Left lobe of liver (tissue), 2 donors: Measurements from ENCODE around the gene GPATCH8. TPM values are rescaled to one million over a fixed set of nuclear protein-coding genes. Genes with fewer than 3 reads are reported as not detected.

Source experiments
- ATAC-seq: fragments of 200-7000 bp; cut with Tn5 transposase; one replicate; pipeline ENCODE4 v1.9.1; 2020; ENCODE audit warnings: mild to moderate bottlenecking, moderate library complexity
- DNase-seq: peaks from one replicate; pipeline ENCODE4 v3.0.0-alpha.2; 2020; ENCODE audit warnings: low spot score
- total RNA-seq: library from RNA; stranded (reverse); gene quantifications from one replicate; pipeline ENCODE4 v1.2.1, GENCODE V29; 2021
- donor health status: DM: no; HTN: no; CAD: no; lungs with moderate emphysema.
- donor health status: DM: no; HTN: yes; CAD: no.

Gene GPATCH8
- total RNA-seq, 1 donor from 2014 or later, result 11.0 TPM

- DNase-seq (no peak), ATAC-seq (no peak)
Measured at GRCh38 chr17:44465276-44465675, 37.9 kb downstream of the GPATCH8 start.

DNA sequence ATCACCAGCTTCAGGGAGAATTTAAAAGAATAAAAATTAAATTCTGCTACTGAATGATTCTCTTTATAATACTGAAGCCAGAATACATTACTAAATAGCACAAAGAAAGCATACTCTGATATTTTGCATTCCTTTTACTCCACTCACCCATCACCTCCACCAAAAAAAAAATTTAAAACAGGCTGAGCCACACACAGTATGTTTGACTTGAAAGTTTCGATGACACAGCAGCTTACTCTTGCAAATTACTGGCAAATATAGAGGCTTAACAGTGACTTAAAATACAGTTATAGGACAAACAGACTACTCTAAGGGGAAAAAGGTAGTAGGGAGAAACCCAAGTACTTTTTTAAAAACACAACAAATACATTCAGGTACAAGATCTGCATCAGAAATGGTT, 39.2 kb downstream of the GPATCH8 start:
- ATAC-seq (no peak), DNase-seq (no peak)

DNA sequence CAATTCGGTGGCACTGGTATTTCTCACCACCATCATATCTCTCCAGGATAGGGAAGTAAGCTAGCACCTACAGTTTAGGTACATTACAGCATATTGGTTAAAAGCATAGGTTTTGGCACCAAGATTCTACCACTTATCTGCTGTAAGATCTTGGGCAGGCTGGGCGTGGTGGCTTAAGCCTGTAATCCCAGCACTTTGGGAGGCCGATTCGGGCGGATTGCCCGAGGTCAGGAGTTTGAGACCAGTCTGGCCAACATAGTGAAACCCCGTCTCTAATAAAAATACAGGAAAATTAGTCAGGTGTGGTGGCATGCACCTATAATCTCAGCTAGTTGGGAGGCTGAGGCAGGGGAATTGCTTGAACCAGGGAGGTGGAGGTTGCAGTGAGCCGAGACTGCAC, 51.4 kb downstream of the GPATCH8 start:
- no peak for DNase-seq
- ATAC-seq, result no peak

- ATAC-seq, result no peak
Measured at GRCh38 chr17:44451016-44451627, 52.1 kb downstream of the GPATCH8 start.

GRCh38 chr17:44448412-44448811, 54.8 kb downstream of the GPATCH8 start:
- ATAC-seq, result no peak
- DNase-seq, result no peak

More at GRCh38 chr17:44451016-44451627, 52.1 kb downstream of the GPATCH8 start:
- DNase-seq, result no peak

DNA sequence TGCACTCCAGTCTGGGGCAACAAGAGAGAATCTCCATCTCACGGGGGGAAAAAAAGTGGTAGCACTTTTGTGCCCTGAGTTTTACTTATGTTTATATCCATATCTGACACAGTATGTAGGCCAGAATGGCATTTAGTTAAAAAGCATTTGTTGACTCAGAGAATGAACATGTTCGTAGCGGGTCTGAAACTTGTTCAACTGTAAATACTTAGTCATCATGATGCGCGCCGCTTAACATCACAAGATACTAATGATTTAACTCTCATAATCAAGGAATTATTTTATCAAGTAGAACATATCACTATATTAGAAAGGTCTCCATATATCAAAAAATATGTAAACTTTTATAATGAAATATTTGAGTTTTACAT, 58.5 kb downstream of the GPATCH8 start:
- ATAC-seq (no peak), DNase-seq (no peak)

- no peak for ATAC-seq
- DNase-seq, result no peak
Measured at GRCh38 chr17:44442806-44443205, 60.4 kb downstream of the GPATCH8 start.

DNA sequence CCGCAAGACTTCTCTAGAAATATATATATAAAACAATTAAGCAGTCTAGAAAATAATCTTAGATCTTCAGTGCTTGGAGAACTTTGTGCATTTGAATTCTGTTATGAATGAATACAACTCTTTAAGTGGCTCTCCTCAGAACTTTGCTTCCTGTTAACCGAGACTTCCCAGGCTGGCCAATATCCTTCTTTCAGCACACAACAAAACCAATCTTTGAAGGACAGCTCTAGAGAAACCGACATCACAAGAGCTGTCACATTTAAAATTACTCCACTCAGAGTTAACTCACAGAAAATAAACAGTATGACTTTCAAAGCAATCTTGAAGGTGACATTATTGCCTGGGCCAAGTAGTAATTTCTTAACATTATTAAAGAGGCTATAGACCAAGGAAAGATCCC, 64.0 kb downstream of the GPATCH8 start:
- ATAC-seq (no peak), DNase-seq (no peak)

- DNase-seq (no peak), ATAC-seq (peak; percentile 21)
Measured at GRCh38 chr17:44438636-44439035, 64.6 kb downstream of the GPATCH8 start.

GRCh38 chr17:44436336-44436735, 66.9 kb downstream of the GPATCH8 start:
- ATAC-seq, result no peak

DNA sequence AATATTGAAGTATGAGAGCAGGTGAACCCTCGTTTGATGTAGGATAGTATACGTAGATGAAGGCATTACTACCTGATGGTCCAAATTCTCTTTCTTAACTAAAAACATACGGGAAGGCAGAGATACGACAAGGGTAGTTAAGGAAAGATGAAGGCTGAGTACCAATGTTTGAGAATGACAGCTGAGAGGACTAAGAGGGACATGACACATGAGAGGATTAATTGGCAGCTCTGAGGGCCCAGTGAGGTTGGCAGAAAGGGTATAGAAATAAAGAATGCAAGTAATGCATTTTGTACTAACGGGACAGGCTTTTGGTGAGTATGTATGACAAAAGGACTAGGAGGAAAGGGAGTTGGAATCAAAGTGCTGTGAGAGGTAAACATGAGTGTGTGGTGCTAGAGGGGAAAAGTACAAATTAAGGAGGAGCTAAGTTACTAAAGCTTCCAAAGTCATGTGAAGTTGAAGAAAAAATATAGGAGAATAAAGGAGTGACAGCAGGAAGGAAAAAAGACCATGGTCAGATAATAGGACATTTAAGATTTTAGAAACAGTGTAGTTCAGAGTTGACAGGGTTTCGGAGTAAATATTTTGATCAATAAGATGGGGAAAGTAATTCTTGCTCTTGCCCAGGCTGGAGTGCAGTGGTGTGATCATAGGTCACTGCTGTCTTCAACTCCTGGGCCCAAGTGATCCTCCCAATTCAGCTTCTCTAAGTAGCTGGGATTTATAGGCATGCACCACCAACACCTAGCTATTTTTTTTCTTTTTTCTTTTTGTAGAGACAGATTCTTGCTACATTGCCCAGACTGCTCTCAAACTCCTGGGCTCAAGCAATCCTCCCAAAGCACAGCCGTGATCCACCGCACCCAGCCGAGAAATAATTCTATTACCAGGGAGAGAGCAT, 70.7 kb downstream of the GPATCH8 start:
- DNase-seq (no peak), ATAC-seq (no peak)

More at GRCh38 chr17:44436336-44436735, 66.9 kb downstream of the GPATCH8 start:
- DNase-seq, result no peak

DNA sequence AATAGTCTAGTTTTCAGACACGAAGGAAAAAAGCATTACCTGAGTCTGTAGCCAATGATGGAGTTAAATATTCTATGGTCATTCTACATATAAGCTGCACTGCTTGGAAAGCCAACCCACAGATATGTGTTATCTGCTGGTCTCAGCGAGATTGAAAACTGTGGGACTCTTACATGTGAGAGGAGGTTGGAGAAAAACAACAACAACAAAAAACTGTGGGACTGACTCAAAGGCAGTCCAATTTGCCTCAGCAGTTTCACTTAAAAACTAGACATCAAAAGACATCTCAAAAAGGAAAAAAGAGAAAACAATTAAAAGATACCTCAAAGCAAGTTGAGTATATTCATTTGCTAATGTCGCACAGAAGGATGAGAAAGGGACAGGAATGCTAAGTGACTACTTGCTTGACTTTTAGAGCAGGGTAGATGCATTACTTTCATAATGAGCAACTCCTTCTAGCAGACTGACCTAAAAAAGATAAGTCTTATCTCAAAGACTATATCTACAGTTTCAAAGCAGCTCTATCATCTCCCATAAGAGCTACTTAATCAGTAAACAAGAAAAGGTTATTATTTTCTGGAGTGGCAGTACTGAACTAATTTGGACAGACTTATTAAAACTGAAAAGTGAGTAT, 78.3 kb downstream of the GPATCH8 start:
- ATAC-seq (no peak), DNase-seq (no peak)

DNA sequence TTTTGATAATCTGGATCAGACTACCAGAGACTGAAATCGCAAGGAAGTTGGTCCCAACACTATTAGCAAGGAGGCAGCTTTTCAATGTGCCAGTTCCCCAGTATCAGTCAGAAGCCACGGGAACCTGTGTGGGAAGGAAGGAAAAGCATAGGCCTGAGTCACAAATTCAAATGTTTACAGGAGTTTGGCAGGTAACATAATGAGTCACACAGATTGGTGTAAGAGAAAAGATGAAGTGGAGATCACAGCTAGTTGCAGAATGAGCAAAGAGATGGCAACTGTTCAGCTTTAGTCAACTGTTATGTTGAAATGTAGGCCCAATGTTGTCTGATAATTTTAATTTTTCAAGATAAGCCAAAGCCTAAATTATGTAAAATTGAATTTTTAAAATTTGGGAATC, 85.7 kb downstream of the GPATCH8 start:
- no peak for ATAC-seq
- DNase-seq, result no peak

DNA sequence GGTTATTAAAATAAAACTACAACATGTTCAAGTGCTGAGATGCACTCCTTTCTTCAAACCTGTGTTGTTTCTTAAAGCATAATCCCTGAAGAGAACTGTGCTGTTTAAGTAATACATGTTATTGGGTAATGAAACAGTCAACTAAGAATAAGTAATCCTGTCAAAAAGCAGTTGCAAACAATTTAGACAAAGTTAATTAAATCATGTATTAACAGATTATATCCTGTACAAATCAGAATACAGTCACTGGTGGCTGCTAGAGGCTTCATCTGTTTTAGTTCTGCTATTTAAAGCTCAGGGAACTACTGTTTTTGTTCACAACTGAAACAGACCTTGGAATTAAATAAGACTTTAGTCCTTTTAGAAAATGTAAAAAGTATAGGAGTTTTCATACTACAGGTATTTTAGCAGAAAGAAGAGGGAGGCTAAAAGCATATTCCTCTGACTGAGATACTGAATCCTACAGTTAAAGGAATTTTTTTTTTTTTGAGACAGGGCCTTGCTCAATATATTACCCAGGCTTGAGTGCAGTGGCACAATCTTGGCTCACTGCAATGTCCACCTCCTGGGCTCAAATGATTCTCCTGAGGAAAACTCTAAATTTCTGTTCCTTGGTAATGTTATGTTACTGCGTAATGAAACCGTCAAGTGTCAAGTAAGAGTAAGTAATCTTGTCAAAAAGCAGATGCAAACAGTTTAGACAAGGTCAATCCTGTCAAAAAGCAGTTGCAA, 86.5 kb downstream of the GPATCH8 start:
- DNase-seq (no peak), ATAC-seq (no peak)

- ATAC-seq (no peak), DNase-seq (no peak)
Measured at GRCh38 chr17:44414394-44415155, 88.6 kb downstream of the GPATCH8 start.

DNA sequence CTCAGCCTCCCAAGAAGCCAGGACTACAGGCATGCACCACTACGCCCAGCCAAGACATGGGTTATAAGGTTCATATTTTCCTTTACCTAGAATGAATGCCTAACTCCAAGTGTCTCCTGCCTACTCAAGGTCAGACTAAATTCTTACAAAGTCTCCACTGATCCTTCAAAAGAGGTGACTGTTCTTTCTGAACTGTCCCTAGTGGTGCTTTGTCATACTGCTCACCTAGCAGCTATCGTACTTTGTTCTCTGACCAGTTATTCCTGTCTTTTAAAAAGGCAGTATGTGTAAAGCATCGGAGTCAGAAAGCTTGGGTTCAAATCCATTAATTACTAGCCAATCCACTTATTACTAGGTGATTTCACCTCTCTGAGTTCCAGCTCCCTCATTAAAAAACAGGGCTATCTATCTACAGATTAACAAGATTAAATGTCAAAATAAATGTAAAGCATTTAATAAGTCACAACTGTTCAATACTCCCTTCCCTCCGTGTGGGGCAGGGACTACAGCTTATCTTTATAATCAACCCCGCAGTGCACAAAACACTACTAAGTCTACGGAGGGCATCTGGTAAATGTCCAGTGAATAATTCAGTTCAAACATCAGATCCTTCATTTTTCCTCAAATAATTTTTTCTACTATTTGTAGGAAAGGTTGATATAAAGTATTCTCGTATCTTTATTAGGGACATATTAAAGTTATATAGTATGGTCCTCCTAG, 93.7 kb downstream of the GPATCH8 start:
- DNase-seq, result no peak
- no peak for ATAC-seq

DNA sequence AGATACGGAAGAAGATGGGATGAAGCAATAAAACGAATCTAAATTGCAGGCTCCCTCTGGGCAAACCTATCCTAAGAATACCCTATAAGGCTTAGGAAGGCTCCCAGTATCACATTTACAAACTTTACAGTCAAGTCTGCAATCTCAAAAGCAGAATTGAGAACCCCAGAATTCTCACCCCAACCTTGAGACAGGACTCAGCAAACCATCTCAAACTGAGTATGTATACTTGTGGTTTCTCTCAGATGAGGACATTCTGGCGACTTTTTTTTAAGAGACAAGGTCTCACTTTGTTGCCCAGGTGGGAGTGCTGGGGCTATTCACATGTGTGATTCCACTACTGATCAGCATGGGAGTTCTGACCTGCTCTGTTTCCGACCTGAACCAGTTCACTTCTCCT, 94.4 kb downstream of the GPATCH8 start:
- DNase-seq (no peak), ATAC-seq (no peak)

GRCh38 chr17:44402564-44403172, 100.5 kb downstream of the GPATCH8 start:
- ATAC-seq (no peak), DNase-seq (no peak)

- no peak for DNase-seq
- peak; percentile 63 for ATAC-seq
Measured at GRCh38 chr17:44400226-44400847, 102.9 kb downstream of the GPATCH8 start.
